Stimulated activated CD4-positive, alpha-beta T cell treated with anti-CD3 and anti-CD28 coated beads, Interleukin-12 subunit alpha, Interleukin-12 subunit beta, amount 100 ng/mL, for 48 hours (primary cell): ENCODE measurements around the gene PALLD.

Source experiments
- DNase-seq, 3 donors: peaks; one replicate each; pipeline ENCODE4 v3.0.0-alpha.2; 2020; ENCODE audit warnings: low read depth in 2 of 3, low spot score in 1 of 3

Gene PALLD

GRCh38 chr4:168618577-168619265, 121.9 kb downstream of the PALLD start:
- no peak for DNase-seq

DNA sequence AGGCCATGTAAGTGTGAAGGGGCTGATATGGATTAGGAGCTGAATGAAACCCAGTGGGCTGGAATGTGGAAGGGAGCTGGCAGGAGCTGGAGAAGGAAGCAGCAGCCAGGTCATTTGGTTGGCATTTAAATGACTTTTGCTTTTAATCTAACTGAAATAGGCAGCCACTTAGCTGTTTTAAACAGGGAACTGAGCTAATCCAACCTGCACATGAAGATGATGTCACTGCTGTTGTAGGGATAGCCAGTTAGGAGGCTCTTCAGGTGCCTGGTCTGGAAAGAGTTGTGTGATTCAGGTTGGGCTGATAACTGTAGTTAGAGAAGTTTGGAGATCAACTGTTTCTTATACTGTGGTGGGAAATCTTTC, 122.4 kb downstream of the PALLD start:
- DNase-seq, result no peak

DNA sequence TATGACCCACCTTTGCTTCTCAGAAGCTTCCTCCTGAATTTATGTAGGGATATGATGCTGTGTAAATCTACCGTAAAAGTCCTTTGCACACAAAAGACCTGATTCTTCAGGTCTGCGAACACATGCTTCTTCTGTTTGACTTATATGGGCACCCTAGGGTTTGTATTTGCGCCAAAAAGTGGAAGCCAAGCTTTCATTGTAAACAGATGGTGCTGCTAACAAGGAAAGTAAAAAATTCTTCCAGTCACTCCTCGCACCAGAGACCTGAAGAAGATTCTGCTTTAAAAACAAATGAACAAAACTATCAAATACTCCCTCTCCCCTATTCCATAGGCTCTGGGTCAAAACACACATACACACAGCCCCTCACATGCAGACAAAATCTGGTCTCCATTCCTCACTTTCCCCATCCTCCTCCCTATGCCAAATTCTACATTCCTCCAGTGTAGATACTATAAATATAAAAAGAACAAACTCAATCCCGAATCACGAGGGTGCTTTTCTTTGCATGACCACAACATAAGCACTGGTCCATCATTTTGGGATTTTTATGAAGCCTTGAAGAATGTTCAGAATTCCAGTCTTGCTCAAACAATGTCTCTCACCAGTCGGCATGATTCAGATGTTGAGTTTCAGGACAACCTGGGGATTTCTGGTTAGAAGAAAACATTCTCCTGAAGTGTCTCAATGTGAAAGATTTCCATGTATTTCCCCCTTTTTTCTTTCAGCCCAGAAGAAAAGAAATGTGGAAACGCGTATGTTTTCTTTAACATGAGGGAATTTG, 125.1 kb downstream of the PALLD start:
- no peak for DNase-seq

- DNase-seq, result no peak
Observed at GRCh38 chr4:168622600-168622999, 125.7 kb downstream of the PALLD start.

- no peak for DNase-seq
Observed at GRCh38 chr4:168623011-168623410, 126.2 kb downstream of the PALLD start.

DNA sequence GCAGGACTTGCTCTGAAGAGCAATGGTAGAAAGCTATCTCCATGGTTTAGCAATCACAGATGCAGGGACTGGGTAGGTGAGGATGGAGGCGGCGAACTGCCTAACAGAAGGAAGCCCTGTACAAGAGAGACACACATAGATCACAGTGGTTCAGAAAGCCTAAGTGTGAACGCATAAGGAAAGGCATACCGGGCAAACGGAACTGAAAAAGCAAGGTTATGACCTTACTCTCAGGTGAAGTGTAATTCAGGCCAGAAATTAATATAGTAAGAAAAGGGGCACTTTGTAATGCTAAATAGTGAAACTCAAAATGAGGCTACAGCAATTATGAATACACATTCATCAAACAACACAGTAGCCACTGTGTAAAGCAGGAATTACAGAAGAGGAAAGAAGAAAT, 126.6 kb downstream of the PALLD start:
- no peak for DNase-seq

DNA sequence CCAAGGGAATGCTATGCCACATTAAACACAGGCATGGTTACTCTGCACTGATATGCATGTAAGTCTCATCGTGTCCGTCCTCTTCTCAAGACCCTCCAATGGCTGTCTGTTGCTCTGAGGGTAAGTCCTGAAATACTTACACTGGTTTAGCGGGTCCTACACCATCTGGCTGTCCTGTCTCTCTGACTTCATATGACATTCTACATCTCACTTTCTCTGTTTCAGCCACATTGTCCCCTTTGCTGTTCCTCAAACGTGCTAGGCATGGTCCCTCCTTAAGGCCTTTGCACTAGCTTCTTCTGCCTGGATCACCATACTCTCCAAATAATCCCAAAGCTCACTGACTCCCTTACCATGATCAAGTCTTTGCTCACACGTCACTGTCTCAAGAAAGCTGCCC, 131.4 kb downstream of the PALLD start:
- DNase-seq, result no peak

GRCh38 chr4:168629566-168629965, 132.7 kb downstream of the PALLD start:
- DNase-seq, result no peak

DNA sequence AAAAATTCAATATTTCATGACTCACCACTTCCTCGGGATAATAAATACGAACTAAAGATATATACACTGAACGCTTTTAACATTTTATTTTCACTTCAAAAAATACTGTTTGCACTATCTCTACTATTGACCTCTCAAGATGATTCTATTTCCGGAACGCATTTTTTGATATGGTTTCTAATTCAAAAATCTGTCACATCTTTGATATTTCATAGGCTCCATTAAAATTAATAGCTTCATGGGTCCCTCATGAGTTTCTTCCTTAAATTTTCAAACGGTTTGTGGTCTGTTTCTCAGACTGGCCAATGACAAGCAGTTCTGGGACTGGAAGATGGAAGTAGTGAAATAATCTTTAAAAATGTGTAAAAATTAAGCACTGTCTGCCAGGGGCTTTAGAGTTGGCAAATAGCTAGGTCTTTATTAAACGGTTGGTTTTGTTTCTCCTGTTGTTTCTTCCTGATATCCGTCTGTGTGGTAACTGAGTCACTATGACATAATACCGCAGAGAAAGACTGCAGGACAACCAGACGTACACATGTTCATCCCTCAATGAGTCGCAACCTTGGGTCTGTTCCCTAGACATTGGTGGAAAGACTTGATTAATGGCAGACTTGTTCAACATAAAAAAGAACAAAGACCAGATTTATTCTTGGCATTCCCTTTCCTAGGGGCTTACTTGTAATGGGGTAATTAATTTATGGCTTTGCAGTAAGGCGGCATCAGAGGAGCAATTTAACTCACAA, 133.8 kb downstream of the PALLD start:
- no peak for DNase-seq

DNA sequence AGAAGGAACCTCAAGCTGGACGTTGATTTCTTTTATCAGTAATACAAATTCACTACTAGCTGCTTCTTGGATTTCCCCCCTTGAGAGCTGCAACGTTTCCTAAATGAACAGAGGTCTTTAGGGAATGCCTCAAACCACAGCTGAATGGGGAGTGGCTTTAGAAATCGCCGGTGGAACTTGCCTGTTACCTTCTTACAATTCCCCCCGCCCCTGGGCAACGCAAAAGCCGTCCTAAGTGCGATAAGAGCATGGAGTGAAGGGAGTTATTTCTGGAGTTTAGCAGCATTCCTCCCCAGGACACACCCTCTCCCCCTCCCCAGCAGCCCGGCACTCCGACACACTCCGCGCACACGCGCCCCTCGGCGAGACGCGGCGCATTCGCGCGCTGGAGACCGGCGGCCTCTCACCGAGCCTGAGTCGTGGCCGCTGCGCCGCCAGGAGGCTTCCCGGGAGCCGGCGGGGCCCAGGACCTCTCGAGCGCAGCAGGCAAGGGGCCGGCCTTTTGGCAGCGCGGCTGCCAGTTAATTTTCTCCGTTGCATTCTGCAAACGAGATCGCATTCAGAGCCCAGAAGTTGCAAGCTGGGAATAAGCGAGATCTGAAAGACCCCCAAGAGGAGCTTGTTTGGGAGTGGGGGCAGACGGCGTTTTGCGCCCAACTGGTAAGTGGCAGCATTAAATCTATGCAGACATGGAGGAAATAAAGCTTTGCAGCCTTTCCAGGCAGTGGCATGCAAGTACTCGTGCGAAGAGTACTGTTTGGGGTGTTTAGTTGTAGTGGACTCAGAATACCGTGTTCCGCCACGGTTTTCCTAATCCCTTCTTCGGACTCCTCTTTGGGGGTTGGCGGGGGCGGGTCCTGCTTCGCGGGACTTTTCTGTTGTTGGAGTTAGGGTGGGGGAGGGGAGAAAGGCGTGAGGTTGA, 134.7 kb downstream of the PALLD start:
- DNase-seq, result peak in 1 of 3 donors; percentile 8

DNA sequence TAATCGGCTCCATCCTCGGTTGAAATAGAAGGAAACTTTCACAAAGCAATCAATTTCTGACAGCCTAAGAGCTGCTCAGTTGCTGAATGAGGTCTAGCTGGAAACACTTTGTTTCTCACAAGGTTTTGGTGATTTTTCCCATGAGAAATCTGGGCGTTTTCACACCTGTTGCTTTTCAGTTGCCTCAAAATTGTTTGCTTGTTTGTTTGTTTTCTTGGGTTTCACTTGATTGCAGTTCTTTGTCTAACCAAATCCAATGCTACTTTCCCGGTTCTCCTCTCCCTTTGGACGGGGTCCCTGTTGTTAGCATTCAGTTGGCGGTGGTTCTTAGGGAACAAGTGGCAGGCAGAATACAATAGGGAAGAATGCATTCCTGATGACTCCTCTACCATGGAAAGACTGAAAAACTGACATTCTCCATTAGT, 135.5 kb downstream of the PALLD start:
- no peak for DNase-seq

DNA sequence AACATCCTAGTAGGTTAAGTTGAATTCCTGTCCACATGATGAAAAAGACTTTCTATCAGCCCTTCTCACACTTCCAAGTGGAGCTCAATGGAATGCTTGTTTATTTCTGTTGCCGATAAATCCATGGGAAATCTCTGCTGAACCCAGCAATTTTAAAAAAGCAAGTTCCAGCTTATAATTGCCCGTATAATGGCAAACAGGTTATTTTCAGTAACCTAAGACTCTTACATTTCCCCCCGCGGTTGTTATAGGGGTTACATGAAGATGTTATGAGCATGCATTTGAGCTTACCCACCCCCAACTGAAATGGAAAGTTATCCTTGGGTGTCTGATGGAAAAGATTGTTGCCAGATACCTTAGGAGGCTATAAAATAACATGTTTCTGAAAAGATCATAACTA, 136.2 kb downstream of the PALLD start:
- DNase-seq, result no peak

- DNase-seq, result no peak
Observed at GRCh38 chr4:168633496-168633895, 136.6 kb downstream of the PALLD start.

DNA sequence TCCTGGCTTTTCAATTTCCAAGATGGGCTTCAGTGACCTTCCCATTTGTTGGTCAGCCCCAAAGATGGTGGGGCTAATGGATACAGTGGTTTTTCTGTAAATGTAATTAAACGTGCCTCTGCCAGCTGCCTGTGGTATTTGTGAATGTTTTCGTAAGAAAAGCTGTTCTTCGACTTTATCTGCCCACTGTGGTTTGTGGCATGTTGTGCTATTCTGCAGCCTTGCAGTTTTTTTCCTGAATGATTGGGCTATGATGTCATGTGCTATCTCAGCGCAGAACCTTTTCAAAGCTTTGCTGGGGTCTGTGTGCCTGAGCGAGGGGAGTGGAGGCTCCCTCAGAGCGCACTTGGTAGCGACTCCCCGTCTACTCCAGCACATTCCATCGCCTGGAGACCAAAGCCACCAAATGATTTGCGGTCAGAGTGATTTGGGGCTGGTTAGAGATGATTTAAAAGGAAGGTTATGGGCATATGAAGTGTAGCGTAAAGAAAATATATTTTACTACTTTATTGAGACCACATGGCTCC, 137.5 kb downstream of the PALLD start:
- no peak for DNase-seq

DNA sequence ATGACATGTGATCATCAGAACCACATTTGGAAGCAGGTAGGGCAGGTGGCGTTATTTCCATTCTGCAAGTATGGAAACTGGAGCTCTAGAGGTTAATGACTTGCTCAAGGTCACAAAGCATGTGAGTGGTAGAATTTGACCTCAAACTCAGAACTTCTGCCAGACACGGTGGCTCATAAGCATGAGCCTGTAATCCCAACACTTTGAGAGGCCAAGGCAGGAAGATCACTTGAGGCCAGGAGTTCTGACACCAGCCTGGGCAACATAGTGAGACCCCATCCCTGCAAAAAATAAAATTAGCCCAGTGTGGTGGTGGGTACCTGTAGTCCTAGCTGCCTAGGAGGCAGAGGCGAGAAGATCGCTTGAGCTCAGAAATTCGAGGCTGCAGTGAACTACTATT, 139.2 kb downstream of the PALLD start:
- DNase-seq, result no peak

DNA sequence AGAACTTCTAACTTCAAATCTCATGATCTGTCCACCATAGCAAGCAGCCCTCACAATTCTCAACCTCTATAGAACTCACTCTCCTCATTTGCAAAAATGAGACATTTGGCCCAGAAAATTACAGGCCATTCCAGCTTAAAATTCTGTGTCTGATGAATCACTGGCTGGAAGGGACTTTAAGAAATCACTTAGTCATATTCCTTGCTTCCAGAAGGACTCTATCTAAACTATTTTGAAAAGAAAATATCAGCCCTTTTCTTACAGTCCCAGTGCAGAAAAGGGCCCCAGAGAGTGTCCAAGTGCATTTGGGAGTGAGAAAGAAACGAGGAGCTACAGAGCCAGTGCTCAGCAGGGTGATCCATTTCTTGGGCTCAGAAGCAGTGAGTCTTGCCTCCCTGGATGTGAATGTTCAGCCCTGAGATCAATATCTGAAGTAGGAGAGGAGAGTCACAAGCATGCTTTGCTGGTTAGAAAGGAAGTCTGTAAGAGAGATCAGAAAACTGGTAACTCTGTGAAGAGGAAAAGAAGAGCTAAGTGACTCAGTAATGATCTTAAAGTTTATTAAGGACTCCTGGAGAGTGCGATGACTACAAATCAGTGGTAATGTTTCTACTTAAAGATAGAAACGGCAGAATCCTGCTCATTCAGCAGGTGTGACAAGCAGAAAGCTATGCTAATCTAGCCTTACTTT, 139.8 kb downstream of the PALLD start:
- DNase-seq, result no peak

GRCh38 chr4:168637872-168638756, 141.3 kb downstream of the PALLD start:
- DNase-seq, result no peak

DNA sequence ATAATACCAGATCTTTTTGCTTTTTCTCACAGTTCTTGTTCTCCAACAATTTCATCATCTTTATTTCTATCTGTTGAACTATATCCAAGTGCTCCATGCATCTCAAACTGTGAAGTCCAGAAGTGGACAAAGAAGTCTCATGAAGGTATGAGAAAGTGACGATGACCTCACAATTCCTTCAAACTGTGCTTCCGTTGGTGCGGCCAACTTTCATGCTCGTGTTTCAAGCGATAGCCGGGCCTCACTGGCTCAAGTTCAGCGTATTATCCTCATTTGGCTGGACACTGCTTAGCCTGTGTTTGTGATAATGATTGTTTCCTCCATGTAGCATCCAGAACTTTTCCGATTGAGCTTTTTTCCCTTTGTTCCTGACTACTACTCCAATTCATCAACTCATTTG, 143.1 kb downstream of the PALLD start:
- DNase-seq, result no peak

DNA sequence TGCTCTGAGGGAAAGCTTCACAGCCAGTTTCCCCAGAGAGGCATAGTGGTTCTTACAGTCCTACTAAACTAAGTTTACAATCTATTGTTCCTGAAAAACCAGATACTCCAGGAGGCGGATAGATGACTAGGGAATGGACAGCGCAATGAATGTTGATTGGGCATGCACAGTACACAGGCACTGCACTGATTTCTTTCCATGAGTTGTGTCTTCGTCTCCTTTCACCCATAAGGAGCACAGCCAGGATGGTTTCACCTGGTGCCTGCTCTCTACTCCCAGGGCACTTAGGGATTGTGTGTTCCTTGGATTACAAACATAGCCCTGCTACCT, 144.9 kb downstream of the PALLD start:
- no peak for DNase-seq
